ENCODE data around the gene MGAT2. TPM values are rescaled to one million over a fixed set of nuclear protein-coding genes. Genes with fewer than 3 reads are reported as not detected.
A peak's percentile ranks its signal among the peaks of the same experiment; 100 is the strongest.
"Not testable (repeated sequence)": the region's sequence is repeated elsewhere in the genome, so short reads cannot be mapped to it uniquely, and the experiment has no call there.

The MGAT2 gene
- total RNA-seq, 2 experiments from 2014 or later: 30.2 to 32.7 TPM

DNA sequence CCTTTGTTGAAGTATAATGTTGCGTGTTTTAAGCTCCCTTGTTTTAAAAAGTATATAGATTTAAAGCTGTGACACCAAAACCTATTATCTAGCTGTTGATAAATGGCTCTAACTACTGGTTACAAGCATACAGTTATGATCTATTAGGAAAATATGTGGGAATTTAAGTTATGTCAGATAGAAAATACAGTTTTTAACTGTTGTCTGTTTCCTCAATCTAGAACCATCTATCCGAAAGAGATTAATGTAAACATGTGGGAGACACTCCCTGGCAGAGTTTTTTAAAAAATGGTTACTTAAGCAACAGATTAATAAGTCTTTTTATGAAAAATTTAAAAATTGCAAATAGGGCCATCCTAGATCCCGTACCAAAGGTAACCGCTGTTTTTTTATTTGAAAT lies 8.3 kb upstream of the MGAT2 start:
- TF ChIP-seq, protein P1, sequence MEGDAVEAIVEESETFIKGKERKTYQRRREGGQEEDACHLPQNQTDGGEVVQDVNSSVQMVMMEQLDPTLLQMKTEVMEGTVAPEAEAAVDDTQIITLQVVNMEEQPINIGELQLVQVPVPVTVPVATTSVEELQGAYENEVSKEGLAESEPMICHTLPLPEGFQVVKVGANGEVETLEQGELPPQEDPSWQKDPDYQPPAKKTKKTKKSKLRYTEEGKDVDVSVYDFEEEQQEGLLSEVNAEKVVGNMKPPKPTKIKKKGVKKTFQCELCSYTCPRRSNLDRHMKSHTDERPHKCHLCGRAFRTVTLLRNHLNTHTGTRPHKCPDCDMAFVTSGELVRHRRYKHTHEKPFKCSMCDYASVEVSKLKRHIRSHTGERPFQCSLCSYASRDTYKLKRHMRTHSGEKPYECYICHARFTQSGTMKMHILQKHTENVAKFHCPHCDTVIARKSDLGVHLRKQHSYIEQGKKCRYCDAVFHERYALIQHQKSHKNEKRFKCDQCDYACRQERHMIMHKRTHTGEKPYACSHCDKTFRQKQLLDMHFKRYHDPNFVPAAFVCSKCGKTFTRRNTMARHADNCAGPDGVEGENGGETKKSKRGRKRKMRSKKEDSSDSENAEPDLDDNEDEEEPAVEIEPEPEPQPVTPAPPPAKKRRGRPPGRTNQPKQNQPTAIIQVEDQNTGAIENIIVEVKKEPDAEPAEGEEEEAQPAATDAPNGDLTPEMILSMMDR (IDR thresholded peaks at IDR 0.05): no peak
- peaks cover 4% of the 10 kb centered on the region for H3K4me1 Mint-ChIP-seq (ENCODE audit: low read depth)
- intact Hi-C loops (cut with micrococcal nuclease): no loop called here
- H3K36me3 Mint-ChIP-seq (ENCODE audit: low read depth): peaks cover 28% of the 10 kb centered on the region
- no peaks in the 10 kb centered on the region for H3K27me3 Mint-ChIP-seq
- no peak overlapping the region for H3K4me3 Mint-ChIP-seq
- DNase-seq (no peak), ATAC-seq (no peak)
- CTCF ChIA-PET: interaction anchor here (0.9 to 1.9 kb wide), 3 partner anchors 9 to 25 kb away, joined by 3 to 4 read pairs (median 3); partner anchors contain the start of genes MGAT2 and RPL36AL
- POLR2A ChIA-PET: interaction anchor here (1.1 kb wide), 1 partner anchor 26 kb away, joined by 3 read pairs; the partner anchor contains the start of gene RPS29
- no peak overlapping the region for H3K27ac Mint-ChIP-seq
- H3K9me3 Mint-ChIP-seq: no peaks in the 10 kb centered on the region

DNA sequence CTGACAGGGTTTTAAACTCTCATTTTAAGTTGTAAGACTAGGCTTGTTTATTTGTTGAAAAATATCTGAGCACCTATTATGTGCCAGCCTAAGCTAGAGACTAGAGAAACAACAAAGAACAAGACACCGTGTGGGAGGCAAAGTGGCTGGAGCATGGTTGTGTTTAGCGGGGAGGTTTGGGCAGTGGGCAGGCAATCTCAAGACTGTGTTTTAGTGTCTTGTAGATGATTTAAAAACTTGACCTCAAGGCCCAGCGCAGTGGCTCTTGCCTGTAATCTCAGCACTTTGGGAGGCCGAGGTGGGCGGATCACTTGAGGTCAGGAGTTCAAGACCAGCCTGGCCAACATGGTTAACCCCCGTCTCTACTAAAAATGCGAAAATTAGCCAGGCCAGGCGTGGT lies 7.9 kb upstream of the MGAT2 start:
- Mint-ChIP-seq H3K36me3 (ENCODE audit: low read depth) (peaks cover 32% of the 10 kb centered on the region), H3K27ac (no peak overlapping the region), H3K4me3 (no peak overlapping the region), H3K27me3 (no peaks in the 10 kb centered on the region), H3K9me3 (no peaks in the 10 kb centered on the region), H3K4me1 (ENCODE audit: low read depth) (peaks cover 8% of the 10 kb centered on the region)
- ChIA-PET POLR2A (no interaction called here), CTCF (interaction anchor here (0.9 to 1.9 kb wide), 3 partner anchors 8 to 25 kb away, joined by 3 to 4 read pairs (median 3); partner anchors contain the start of genes MGAT2 and RPL36AL)
- TF ChIP-seq, protein P1 (IDR thresholded peaks at IDR 0.05): no peak
- ATAC-seq: no peak
- DNase-seq: no peak
- intact Hi-C loops (cut with micrococcal nuclease): no loop called here

DNA sequence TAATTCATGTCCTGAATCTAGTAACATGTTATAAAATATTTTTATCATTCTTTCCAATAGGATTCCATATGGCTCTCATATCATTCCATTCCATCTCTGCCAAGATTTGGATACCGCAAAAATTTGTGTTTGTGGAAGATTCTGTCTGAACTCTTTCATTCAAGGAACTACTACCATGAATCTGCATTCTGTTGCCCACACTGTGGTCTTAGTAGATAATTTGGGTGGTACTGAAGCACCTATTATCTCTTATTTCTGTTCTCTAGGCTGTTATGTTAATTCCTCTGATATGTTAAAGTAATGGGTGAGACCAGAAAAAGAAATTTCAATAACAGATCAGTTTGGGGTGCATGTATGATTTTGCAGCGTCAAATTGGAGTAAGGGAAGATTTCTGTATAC lies 6.4 kb upstream of the MGAT2 start:
- Mint-ChIP-seq H3K27me3 (no peaks in the 10 kb centered on the region), H3K36me3 (ENCODE audit: low read depth) (peaks cover 38% of the 10 kb centered on the region), H3K4me3 (no peak overlapping the region), H3K9me3 (no peaks in the 10 kb centered on the region), H3K4me1 (ENCODE audit: low read depth) (peaks cover 18% of the 10 kb centered on the region), H3K27ac (no peak overlapping the region)
- DNase-seq (no peak), ATAC-seq (no peak)
- intact Hi-C loops (cut with micrococcal nuclease): no loop called here
- POLR2A ChIA-PET: interaction anchor here (1.1 kb wide), 1 partner anchor 27 kb away, joined by 4 read pairs; no protein-coding TSS in a partner anchor
- CTCF ChIA-PET: no interaction called here
- TF ChIP-seq, protein P1 (IDR thresholded peaks at IDR 0.05): no peak

DNA sequence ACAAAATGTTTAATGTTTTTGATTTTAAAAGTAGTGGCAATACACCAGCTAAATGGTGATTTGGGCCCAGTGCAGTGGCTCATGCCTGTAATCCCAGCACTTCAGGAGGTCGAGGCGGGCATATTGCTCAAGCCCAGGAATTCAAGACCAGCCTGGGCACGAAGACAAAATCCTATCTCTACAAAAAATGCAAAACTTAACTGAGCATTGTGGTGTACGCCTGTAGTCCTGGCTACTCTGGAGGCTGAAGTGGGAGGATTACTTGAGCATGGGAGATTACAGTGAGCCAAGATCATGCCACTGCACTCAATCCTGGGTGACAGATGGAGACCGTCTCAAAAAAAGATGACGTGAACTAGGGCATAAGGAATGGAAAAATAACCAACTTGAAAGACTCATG lies 4.8 kb upstream of the MGAT2 start:
- Mint-ChIP-seq H3K36me3 (ENCODE audit: low read depth) (peaks cover 44% of the 10 kb centered on the region), H3K9me3 (no peaks in the 10 kb centered on the region), H3K27me3 (no peaks in the 10 kb centered on the region), H3K4me1 (ENCODE audit: low read depth) (peaks cover 18% of the 10 kb centered on the region), H3K4me3 (no peak overlapping the region), H3K27ac (peak overlapping the region; percentile 61)
- intact Hi-C loops (cut with micrococcal nuclease): no loop called here
- ATAC-seq (no peak), DNase-seq (no peak)
- ChIA-PET CTCF (no interaction called here), POLR2A (interaction anchor here (1.3 kb wide), 1 partner anchor 16 kb away, joined by 3 read pairs; no protein-coding TSS in a partner anchor)
- TF ChIP-seq, protein P1 (IDR thresholded peaks at IDR 0.05): no peak

DNA sequence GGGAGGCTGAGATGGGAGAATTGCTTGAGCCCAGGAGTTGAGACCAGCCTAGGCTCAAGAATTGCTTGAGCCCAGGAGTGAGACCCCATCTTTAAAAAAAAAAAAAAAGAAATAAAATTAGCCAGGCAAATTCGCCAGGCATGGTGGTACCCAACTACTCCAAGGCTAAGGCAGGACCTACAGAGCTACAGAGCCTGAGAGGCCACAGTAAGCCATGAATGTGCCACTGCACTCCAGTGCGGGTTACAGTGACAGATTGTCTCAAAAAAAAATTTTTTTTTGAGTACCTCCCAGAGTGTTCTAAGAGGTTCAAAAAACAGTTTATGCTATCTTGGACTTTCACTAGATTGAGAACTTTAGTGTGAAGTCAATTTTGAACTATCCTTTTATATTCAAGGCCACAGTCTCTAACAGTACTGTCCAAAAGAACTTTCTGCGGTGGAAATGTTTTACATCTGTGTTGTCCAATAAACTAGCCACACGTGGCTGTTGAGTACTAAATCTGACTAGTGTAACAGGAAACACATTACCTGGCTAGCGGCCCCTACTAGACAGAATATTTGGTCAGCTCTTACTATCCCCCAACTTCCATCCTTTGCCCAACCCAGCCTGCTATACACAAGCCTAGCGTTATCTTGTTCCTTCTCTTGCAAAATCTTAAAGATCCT lies 2.6 kb upstream of the MGAT2 start:
- Mint-ChIP-seq H3K36me3 (ENCODE audit: low read depth) (peaks cover 56% of the 10 kb centered on the region), H3K4me1 (ENCODE audit: low read depth) (peaks cover 26% of the 10 kb centered on the region), H3K9me3 (no peaks in the 10 kb centered on the region), H3K27ac (peak overlapping the region; percentile 55), H3K27me3 (no peaks in the 10 kb centered on the region), H3K4me3 (peak overlapping the region; percentile 90)
- CTCF ChIA-PET: interaction anchor here (0.7 to 1.1 kb wide), 3 partner anchors 16 to 156 kb away, joined by 3 to 6 read pairs (median 3); no protein-coding TSS in a partner anchor
- intact Hi-C loops (cut with micrococcal nuclease): no loop called here
- DNase-seq (no peak), ATAC-seq (no peak)
- POLR2A ChIA-PET: interaction anchor here (1.0 to 1.6 kb wide), 4 partner anchors 9 to 32 kb away, joined by 3 to 7 read pairs (median 4); partner anchors contain the start of genes LRR1 and RPS29
- TF ChIP-seq, protein P1 (IDR thresholded peaks at IDR 0.05): no peak

DNA sequence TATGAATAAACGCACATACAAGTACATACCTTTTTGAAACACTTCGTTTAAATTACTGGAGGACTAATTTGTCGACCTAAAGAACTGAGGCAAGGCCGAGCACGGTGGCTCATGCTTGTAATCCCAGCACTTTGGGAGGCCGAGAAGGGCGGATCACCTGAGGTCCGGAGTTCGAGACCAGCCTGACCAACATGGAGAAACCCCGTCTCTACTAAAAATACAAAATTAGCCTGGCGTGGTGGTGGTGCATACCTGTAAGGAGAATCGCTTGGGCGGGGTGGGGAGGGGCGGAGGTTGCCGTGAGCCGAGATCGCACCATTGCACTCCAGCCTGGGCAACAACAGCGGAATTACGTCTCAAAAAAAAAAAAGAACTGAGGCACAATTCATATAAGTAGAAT lies 1.3 kb upstream of the MGAT2 start:
- peak overlapping the region; percentile 98 for H3K27ac Mint-ChIP-seq
- ATAC-seq, H3K9me3 Mint-ChIP-seq, H3K27me3 Mint-ChIP-seq, DNase-seq: not testable (repeated sequence)
- H3K36me3 Mint-ChIP-seq (ENCODE audit: low read depth): peaks cover 63% of the 10 kb centered on the region
- intact Hi-C loops (cut with micrococcal nuclease): loop anchor here (1.0 kb wide), 1 partner anchor 20 kb away; no protein-coding TSS in a partner anchor
- peaks cover 36% of the 10 kb centered on the region for H3K4me1 Mint-ChIP-seq (ENCODE audit: low read depth)
- CTCF ChIA-PET: interaction anchor here (1.9 to 3.9 kb wide), 3 partner anchors 13 to 149 kb away, joined by 8 to 30 read pairs (median 15); partner anchors contain the start of genes DNAAF2 and KLHDC2
- peak overlapping the region; percentile 90 for H3K4me3 Mint-ChIP-seq
- POLR2A ChIA-PET: interaction anchor here (0.6 to 5.7 kb wide), 6 partner anchors 13 to 42 kb away, joined by 3 to 60 read pairs (median 36); partner anchors contain the start of genes DNAAF2, LRR1 and RPS29
